Measurements from ENCODE around the gene C8B. TPM values are rescaled to one million over a fixed set of nuclear protein-coding genes. Genes with fewer than 3 reads are reported as not detected.
A peak's percentile ranks its signal among the peaks of the same experiment; 100 is the strongest.

Gene C8B
- total RNA-seq, 2 donors from 2014 or later: not detected

DNA sequence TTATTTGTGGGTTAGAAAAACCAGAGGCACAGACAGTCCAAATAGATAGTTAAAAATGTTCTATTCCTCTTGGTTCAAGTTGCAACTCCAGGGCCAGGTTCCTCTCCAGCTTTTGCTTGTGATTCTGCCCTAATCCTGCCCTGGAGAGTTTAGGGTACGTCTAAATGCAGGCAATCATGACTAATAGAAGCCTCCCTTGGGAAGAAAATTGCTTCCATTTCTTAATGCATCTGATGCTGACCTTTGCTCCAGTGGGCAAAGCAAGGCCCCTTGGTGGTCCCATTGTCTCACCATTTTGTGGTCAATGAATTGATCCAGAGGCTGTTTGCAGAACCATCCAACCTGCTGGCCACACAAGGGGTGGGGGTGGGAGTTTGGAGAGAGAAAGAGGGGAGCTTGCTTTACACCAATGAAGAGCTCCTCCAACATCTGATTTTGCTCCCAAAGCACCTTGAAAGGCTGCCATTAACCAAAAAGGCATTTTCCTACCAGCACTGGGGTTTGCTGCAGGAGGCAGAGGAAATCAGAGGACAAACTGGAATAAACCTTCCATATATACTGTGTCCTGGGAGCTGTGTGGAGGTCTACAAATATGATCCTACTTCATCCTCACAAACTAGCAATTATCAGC lies 31.3 kb downstream of the C8B start:
- Histone ChIP-seq H3K4me1 (no peaks in the 10 kb centered on the region), H3K9me3 (no peaks in the 10 kb centered on the region), H3K27me3 (no peaks in the 10 kb centered on the region), H3K27ac (no peak overlapping the region), H3K4me3 (no peak overlapping the region), H3K36me3 (no peaks in the 10 kb centered on the region)
- TF ChIP-seq, protein P1, sequence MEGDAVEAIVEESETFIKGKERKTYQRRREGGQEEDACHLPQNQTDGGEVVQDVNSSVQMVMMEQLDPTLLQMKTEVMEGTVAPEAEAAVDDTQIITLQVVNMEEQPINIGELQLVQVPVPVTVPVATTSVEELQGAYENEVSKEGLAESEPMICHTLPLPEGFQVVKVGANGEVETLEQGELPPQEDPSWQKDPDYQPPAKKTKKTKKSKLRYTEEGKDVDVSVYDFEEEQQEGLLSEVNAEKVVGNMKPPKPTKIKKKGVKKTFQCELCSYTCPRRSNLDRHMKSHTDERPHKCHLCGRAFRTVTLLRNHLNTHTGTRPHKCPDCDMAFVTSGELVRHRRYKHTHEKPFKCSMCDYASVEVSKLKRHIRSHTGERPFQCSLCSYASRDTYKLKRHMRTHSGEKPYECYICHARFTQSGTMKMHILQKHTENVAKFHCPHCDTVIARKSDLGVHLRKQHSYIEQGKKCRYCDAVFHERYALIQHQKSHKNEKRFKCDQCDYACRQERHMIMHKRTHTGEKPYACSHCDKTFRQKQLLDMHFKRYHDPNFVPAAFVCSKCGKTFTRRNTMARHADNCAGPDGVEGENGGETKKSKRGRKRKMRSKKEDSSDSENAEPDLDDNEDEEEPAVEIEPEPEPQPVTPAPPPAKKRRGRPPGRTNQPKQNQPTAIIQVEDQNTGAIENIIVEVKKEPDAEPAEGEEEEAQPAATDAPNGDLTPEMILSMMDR (IDR thresholded peaks at IDR 0.05): no peak
- DNase-seq (ENCODE audit: low spot score): peak; percentile 5

DNA sequence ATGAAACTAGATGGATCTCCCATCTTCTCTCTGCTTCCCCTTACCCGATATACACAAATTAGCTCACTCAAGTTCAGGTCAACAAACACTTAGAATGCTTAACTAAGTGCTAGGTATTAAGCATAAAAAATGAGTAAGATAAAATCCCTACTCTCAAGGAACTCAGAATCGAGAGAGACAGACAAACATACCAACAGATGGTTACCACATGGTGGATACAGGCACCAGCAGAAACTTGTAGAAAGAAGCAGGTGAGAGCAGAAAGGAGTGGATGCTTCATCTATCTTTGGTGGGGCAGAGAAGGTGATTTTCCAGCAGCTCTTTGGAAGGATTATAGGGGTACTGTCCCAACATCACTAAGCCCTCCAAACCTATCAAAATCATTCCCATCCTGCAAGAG lies 32.2 kb downstream of the C8B start:
- Histone ChIP-seq H3K27me3 (no peaks in the 10 kb centered on the region), H3K36me3 (no peaks in the 10 kb centered on the region), H3K4me3 (no peak overlapping the region), H3K27ac (no peak overlapping the region), H3K4me1 (no peaks in the 10 kb centered on the region), H3K9me3 (no peaks in the 10 kb centered on the region)
- TF ChIP-seq, protein P1 (IDR thresholded peaks at IDR 0.05): no peak
- peak; percentile 1 for DNase-seq (ENCODE audit: low spot score)

DNA sequence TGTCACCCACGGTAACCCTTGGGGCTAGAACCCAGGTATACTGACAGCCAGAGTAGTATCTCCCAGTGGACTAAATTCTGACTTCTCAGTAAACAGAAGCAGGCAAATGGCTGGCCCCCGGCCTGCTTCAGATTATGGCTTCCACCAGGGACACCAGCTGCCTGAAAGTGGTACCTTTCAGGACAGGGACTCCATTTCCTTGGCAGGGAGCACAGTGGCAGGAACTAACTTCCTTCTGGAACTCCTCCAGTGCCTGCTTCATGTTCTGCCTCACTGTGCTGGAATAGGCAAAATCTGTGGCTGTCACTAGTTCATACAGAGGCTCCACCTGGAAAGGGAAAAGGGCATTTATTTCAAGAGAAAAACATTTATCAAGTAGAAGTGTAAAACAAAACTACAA lies 32.7 kb downstream of the C8B start:
- Histone ChIP-seq H3K27me3 (no peaks in the 10 kb centered on the region), H3K36me3 (no peaks in the 10 kb centered on the region), H3K4me1 (no peaks in the 10 kb centered on the region), H3K4me3 (no peak overlapping the region), H3K27ac (no peak overlapping the region), H3K9me3 (no peaks in the 10 kb centered on the region)
- peak; percentile 34 for DNase-seq (ENCODE audit: low spot score)
- TF ChIP-seq, protein P1 (IDR thresholded peaks at IDR 0.05): no peak

DNA sequence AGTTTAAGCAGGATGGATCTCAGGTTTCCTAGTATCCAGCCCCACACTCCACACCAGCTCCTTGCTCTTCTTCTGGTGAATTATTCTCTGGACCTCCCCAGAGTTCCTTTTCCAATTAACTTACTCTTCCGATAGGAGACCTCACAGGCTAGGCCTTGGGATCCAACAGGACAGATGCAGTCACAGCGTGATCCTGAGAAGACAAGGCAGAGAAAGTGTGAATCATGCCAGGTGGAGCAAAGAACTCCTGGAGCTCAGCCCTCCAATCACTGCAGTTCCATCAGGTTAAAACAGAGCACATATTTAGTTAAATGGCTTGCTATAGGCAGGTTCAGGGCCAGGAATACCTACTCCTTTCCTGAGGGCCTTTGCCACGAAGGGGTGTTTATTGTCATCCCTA lies 34.1 kb downstream of the C8B start:
- no peak for DNase-seq (ENCODE audit: low spot score)

DNA sequence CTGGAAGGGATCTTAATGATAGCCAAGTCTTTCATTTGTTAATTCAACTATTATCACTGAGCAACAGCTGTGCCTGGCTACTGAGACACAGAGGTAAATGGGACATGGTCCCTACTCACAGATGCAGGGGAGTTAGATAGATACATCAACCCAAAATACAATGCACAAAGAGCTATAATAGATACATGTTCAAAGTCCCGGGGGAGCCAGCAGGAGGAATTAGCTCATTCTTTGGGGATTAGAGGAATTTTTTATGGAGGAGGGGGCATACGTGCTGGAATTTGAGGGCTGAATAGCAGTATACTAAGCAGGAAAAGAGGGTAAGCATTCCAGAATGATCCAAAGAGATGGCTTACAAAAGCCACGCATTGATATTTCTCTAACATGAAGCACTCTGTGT lies 34.6 kb downstream of the C8B start:
- Histone ChIP-seq H3K4me1 (no peaks in the 10 kb centered on the region), H3K9me3 (no peaks in the 10 kb centered on the region), H3K27ac (no peak overlapping the region), H3K4me3 (no peak overlapping the region), H3K27me3 (no peaks in the 10 kb centered on the region), H3K36me3 (no peaks in the 10 kb centered on the region)
- DNase-seq (ENCODE audit: low spot score): peak; percentile 13
- TF ChIP-seq, protein P1 (IDR thresholded peaks at IDR 0.05): no peak

More for the DNA sequence above, 34.1 kb downstream of the C8B start:
- TF ChIP-seq, protein P1 (IDR thresholded peaks at IDR 0.05): no peak
- no peak overlapping the region for H3K4me3 ChIP-seq
- H3K27ac ChIP-seq: no peak overlapping the region
- H3K4me1 ChIP-seq: no peaks in the 10 kb centered on the region
- no peaks in the 10 kb centered on the region for H3K27me3 ChIP-seq
- no peaks in the 10 kb centered on the region for H3K36me3 ChIP-seq
- no peaks in the 10 kb centered on the region for H3K9me3 ChIP-seq

DNA sequence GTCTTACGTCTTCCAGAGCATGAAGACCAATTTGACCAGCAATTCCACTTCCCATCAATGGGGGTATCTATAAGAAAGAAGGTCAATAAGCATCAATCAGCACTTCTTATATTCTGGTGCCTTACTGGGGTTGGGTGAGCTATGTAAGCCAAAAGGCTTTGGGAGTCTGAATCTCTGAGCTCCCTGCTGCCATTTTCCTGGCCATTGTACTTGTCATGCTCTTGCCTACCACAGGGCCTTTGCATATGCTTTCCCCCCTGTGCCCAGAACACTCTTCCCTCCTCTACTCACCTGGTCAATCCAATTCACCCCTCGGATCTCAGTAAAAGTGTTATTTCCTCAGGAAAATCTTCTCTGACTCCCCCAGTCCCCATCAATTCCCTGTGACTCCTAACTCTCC lies 36.3 kb downstream of the C8B start:
- H3K27me3 ChIP-seq: no peaks in the 10 kb centered on the region
- no peaks in the 10 kb centered on the region for H3K9me3 ChIP-seq
- DNase-seq (ENCODE audit: low spot score): no peak
- H3K4me3 ChIP-seq: no peak overlapping the region
- no peaks in the 10 kb centered on the region for H3K4me1 ChIP-seq
- TF ChIP-seq, protein P1 (IDR thresholded peaks at IDR 0.05): no peak
- no peak overlapping the region for H3K27ac ChIP-seq
- H3K36me3 ChIP-seq: no peaks in the 10 kb centered on the region
